ENCODE measurements around the gene UPK3B.
"Not testable (repeated sequence)": the region's sequence is repeated elsewhere in the genome, so short reads cannot be mapped to it uniquely, and the experiment has no call there.

GRCh38 chr7:76461464-76462101, 48.8 kb upstream of the UPK3B start, which contains the start of gene DTX2:
- TF ChIP-seq POLR2AphosphoS5 (IDR thresholded peaks at IDR 0.05); EP300 (IDR thresholded peaks at IDR 0.05; ENCODE audit: low read depth): not testable (repeated sequence)
- TF ChIP-seq CTCF (IDR thresholded peaks at IDR 0.05) = peak in 1 of 5 experiments; percentile 21

All from transverse colon (tissue), 4 donors.